ENCODE results near the gene BMPR1A. TPM values are rescaled to one million over a fixed set of nuclear protein-coding genes. Genes with fewer than 3 reads are reported as not detected.

BMPR1A gene
- total and polyA plus RNA-seq, 9 of the 15 experiments (the other 6 are each of a cell fraction or from before 2014, with no cell fraction given): 1.6 to 17.5 (median 9.1) TPM

DNA sequence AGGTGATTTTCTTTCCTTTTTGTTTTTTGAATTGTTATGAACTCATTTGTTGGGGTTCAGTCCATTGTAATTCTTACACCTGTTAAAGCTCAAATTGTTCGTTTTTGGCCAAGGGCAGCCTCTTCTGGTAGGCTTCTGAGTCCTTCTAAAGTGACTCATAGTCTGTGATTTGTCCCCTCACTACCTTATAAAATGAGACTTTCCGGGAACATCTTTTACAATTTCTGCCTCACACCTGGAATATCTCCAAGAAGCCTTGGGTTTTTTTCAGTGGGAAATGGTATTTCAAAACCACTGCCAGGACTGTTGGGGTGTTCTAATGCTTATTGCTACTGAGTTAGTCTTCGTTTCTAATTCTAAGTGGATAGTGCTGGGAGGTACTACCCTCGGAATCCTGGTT is 56.7 kb downstream of the BMPR1A start:
- no peak for FAIRE-seq
- ChIA-PET CTCF (ENCODE audit: low intra/inter-chr PET ratio) (no interaction called here), POLR2A (no interaction called here)
- no peak overlapping the region for H3K9ac ChIP-seq (ENCODE audit: insufficient read depth in 1 of 2, low read depth in 2 of 2, low read length in 2 of 2)
- no peaks in the 10 kb centered on the region for H4K20me1 ChIP-seq (replicated peaks; ENCODE audit: control insufficient read depth, insufficient read depth, low read length)
- no peak overlapping the region for H3K4me3 ChIP-seq
- intact Hi-C loops (cut with micrococcal nuclease) (no loop called here), in situ Hi-C loops (cut with MboI) (no loop called here)
- DNase-seq (ENCODE audit: extremely low read depth in 1 of 4, low spot score in 3 of 4): no peak
- no peak overlapping the region for H3K27ac ChIP-seq (ENCODE audit: extremely low read depth, low read depth, low read length)
- H3K4me2 ChIP-seq (ENCODE audit: insufficient read depth, low read length): no peak overlapping the region
- WGBS (ENCODE audit: insufficient coverage, low coverage, missing lambda C conversion rate): 54% methylated on average over 4 of the region's 4 CpGs
- H3K36me3 ChIP-seq (ENCODE audit: control insufficient read depth, insufficient read depth, low read length): 0 out of 3 replicates have a peak, but pooled peaks cover 3% of the 10 kb centered on the region
- no peaks in the 10 kb centered on the region for H3K9me3 ChIP-seq (replicated peaks; ENCODE audit: control insufficient read depth, insufficient read depth, low read depth, low read length)
- no peak for TF ChIP-seq FOXK1 (CRISPR knock-in tag; IDR thresholded peaks at IDR 0.05; ENCODE audit: borderline replicate concordance)
- TF ChIP-seq, protein P1, sequence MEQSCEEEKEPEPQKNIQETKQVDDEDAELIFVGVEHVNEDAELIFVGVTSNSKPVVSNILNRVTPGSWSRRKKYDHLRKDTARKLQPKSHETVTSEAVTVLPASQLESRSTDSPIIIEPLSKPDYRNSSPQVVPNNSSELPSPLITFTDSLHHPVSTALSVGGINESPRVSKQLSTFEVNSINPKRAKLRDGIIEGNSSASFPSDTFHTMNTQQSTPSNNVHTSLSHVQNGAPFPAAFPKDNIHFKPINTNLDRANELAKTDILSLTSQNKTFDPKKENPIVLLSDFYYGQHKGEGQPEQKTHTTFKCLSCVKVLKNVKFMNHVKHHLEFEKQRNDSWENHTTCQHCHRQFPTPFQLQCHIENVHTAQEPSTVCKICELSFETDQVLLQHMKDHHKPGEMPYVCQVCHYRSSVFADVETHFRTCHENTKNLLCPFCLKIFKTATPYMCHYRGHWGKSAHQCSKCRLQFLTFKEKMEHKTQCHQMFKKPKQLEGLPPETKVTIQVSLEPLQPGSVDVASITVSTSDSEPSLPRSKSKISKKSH (CRISPR knock-in tag; IDR thresholded peaks at IDR 0.05): no peak
- H3K79me2 ChIP-seq (ENCODE audit: control insufficient read depth, insufficient read depth, low read length): peaks cover 28% of the 10 kb centered on the region; the same call in 2 of the 3 replicates
- H3K9me1 ChIP-seq (ENCODE audit: control insufficient read depth, insufficient read depth, low read length): no peaks in the 10 kb centered on the region
- H3K4me1 ChIP-seq (replicated peaks in 1 of 2; ENCODE audit: control insufficient read depth in 2 of 2, insufficient read depth in 2 of 2, low read length in 2 of 2): no peaks in the 10 kb centered on the region; a peak in 1 of 5 replicates
- no TSS peak for BruUV-seq (replicated peaks)
- ATAC-seq: no peak
- no peaks in the 10 kb centered on the region for H3K27me3 ChIP-seq (ENCODE audit: control insufficient read depth in 2 of 2, insufficient read depth in 2 of 2, low read length in 2 of 2)
- no peak overlapping the region for H2AFZ ChIP-seq (ENCODE audit: low read depth, low read length)

DNA sequence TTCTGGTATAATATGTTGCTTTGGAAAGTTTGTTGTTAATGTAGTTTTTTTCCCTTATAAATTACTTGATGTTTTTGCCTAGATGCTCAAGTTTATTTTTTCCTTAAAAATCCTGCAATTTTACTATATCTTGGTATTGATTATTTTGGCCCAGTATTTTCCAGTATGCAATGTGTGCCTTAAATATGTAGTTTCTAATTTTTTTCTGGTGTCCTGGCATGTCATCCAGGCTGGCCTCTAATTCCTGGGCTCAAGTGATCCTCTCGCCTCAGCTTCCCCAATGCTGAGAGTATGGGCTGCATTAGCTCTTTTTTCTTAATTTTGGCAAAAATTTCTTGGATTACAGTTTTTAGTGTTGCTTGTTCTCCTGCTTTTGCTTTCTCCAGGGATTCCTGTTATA is 57.6 kb downstream of the BMPR1A start:
- H3K27ac ChIP-seq (ENCODE audit: extremely low read depth, low read depth, low read length): no peak overlapping the region
- 0 out of 3 replicates have a peak, but pooled peaks cover 3% of the 10 kb centered on the region for H3K36me3 ChIP-seq (ENCODE audit: control insufficient read depth, insufficient read depth, low read length)
- H3K27me3 ChIP-seq (ENCODE audit: control insufficient read depth in 2 of 2, insufficient read depth in 2 of 2, low read length in 2 of 2): no peaks in the 10 kb centered on the region
- WGBS (ENCODE audit: insufficient coverage, low coverage, missing lambda C conversion rate): 90% methylated on average over 1 of the region's 1 CpG
- H3K4me2 ChIP-seq (ENCODE audit: insufficient read depth, low read length): no peak overlapping the region
- H3K79me2 ChIP-seq (ENCODE audit: control insufficient read depth, insufficient read depth, low read length): peaks cover 26% of the 10 kb centered on the region; the same call in 2 of the 3 replicates
- no TSS peak for BruUV-seq (replicated peaks)
- ChIA-PET POLR2A (no interaction called here), CTCF (ENCODE audit: low intra/inter-chr PET ratio) (no interaction called here)
- ATAC-seq: no peak
- no peak overlapping the region for H2AFZ ChIP-seq (ENCODE audit: low read depth, low read length)
- no peaks in the 10 kb centered on the region for H4K20me1 ChIP-seq (replicated peaks; ENCODE audit: control insufficient read depth, insufficient read depth, low read length)
- no peak overlapping the region for H3K9ac ChIP-seq (ENCODE audit: insufficient read depth in 1 of 2, low read depth in 2 of 2, low read length in 2 of 2)
- intact Hi-C loops (cut with micrococcal nuclease): no loop called here
- FAIRE-seq: no peak
- no peaks in the 10 kb centered on the region; a peak in 1 of 5 replicates for H3K4me1 ChIP-seq (replicated peaks in 1 of 2; ENCODE audit: control insufficient read depth in 2 of 2, insufficient read depth in 2 of 2, low read length in 2 of 2)
- no peaks in the 10 kb centered on the region for H3K9me1 ChIP-seq (ENCODE audit: control insufficient read depth, insufficient read depth, low read length)
- in situ Hi-C loops (cut with MboI): no loop called here
- no peak for DNase-seq (ENCODE audit: extremely low read depth in 1 of 4, low spot score in 3 of 4)
- H3K4me3 ChIP-seq: no peak overlapping the region
- no peaks in the 10 kb centered on the region for H3K9me3 ChIP-seq (replicated peaks; ENCODE audit: control insufficient read depth, insufficient read depth, low read depth, low read length)
- TF ChIP-seq NCOR1 (IDR thresholded peaks at IDR 0.05): no peak
- TF ChIP-seq CHD2 (IDR thresholded peaks at IDR 0.05; ENCODE audit: low read depth, low read length): no peak
- TF ChIP-seq SP2 (IDR thresholded peaks at IDR 0.05; ENCODE audit: extremely low read depth, low read depth, low read length, poor library complexity, severe bottlenecking): no peak
- TF ChIP-seq, protein P2, sequence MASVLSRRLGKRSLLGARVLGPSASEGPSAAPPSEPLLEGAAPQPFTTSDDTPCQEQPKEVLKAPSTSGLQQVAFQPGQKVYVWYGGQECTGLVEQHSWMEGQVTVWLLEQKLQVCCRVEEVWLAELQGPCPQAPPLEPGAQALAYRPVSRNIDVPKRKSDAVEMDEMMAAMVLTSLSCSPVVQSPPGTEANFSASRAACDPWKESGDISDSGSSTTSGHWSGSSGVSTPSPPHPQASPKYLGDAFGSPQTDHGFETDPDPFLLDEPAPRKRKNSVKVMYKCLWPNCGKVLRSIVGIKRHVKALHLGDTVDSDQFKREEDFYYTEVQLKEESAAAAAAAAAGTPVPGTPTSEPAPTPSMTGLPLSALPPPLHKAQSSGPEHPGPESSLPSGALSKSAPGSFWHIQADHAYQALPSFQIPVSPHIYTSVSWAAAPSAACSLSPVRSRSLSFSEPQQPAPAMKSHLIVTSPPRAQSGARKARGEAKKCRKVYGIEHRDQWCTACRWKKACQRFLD (CRISPR knock-in tag; IDR thresholded peaks at IDR 0.05): no peak
- no peak for TF ChIP-seq SRSF1 (IDR thresholded peaks at IDR 0.05; ENCODE audit: low read depth, low read length)
- no peak for TF ChIP-seq SREBF2 (CRISPR knock-in tag; IDR thresholded peaks at IDR 0.05)
- TF ChIP-seq, protein P3, sequence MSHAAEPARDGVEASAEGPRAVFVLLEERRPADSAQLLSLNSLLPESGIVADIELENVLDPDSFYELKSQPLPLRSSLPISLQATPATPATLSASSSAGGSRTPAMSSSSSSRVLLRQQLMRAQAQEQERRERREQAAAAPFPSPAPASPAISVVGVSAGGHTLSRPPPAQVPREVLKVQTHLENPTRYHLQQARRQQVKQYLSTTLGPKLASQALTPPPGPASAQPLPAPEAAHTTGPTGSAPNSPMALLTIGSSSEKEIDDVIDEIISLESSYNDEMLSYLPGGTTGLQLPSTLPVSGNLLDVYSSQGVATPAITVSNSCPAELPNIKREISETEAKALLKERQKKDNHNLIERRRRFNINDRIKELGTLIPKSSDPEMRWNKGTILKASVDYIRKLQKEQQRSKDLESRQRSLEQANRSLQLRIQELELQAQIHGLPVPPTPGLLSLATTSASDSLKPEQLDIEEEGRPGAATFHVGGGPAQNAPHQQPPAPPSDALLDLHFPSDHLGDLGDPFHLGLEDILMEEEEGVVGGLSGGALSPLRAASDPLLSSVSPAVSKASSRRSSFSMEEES (CRISPR knock-in tag; IDR thresholded peaks at IDR 0.05): no peak
- no peak for TF ChIP-seq NCOA4 (IDR thresholded peaks at IDR 0.05; ENCODE audit: partially characterized antibody)
- no peak for TF ChIP-seq TEAD2 (tag; IDR thresholded peaks at IDR 0.05)
- no peak for TF ChIP-seq SMARCE1 (IDR thresholded peaks at IDR 0.05)

Measured in K562 (cell line).